ENCODE results near the gene ICAM1. TPM values are rescaled to one million over a fixed set of nuclear protein-coding genes. Genes with fewer than 3 reads are reported as not detected.

ICAM1 gene
- total and polyA plus RNA-seq, 9 donors, result 12.1 to 116 (median 18.7) TPM

GRCh38 chr19:10243606-10244005 lies 27.3 kb upstream of the ICAM1 start:
- DNase-seq, result no peak
- H3K4me1 ChIP-seq (ENCODE audit: insufficient read depth), result no peaks in the 10 kb centered on the region
- WGBS, 3 donors, result 92 to 93% (median 93%) methylated on average over 7 of the region's 7 CpGs
- no peak overlapping the region for H3K4me3 ChIP-seq
- H3K9me3 ChIP-seq, result no peaks in the 10 kb centered on the region
- no peak overlapping the region for H3K27ac ChIP-seq
- intact Hi-C loops (cut with DNase I), result loop anchor here in 2 of 4 donors (10.0 kb wide), 2 partner anchors 129 to 139 kb away; partner anchors contain the start of genes ANGPTL6 (in 1 of the 2), EIF3G (in 1 of the 2), P2RY11 (in 1 of the 2) and PPAN (in 1 of the 2)
- TF ChIP-seq, protein P1, sequence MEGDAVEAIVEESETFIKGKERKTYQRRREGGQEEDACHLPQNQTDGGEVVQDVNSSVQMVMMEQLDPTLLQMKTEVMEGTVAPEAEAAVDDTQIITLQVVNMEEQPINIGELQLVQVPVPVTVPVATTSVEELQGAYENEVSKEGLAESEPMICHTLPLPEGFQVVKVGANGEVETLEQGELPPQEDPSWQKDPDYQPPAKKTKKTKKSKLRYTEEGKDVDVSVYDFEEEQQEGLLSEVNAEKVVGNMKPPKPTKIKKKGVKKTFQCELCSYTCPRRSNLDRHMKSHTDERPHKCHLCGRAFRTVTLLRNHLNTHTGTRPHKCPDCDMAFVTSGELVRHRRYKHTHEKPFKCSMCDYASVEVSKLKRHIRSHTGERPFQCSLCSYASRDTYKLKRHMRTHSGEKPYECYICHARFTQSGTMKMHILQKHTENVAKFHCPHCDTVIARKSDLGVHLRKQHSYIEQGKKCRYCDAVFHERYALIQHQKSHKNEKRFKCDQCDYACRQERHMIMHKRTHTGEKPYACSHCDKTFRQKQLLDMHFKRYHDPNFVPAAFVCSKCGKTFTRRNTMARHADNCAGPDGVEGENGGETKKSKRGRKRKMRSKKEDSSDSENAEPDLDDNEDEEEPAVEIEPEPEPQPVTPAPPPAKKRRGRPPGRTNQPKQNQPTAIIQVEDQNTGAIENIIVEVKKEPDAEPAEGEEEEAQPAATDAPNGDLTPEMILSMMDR (IDR thresholded peaks at IDR 0.05), result no peak
- TF ChIP-seq POLR2A (IDR thresholded peaks at IDR 0.05), result no peak
- TF ChIP-seq EP300 (IDR thresholded peaks at IDR 0.05), result no peak
- no peaks in the 10 kb centered on the region for H3K36me3 ChIP-seq
- no peaks in the 10 kb centered on the region for H3K27me3 ChIP-seq

GRCh38 chr19:10245189-10245939 lies 25.6 kb upstream of the ICAM1 start:
- intact Hi-C loops (cut with DNase I), result loop anchor here in 2 of 4 donors (10.0 kb wide), 2 partner anchors 131 to 141 kb away; partner anchors contain the start of genes ANGPTL6 (in 1 of the 2), EIF3G (in 1 of the 2), P2RY11 (in 1 of the 2) and PPAN (in 1 of the 2)
- Histone ChIP-seq H3K27me3 (no peaks in the 10 kb centered on the region), H3K4me1 (ENCODE audit: insufficient read depth) (no peaks in the 10 kb centered on the region), H3K4me3 (no peak overlapping the region), H3K27ac (no peak overlapping the region), H3K36me3 (no peaks in the 10 kb centered on the region), H3K9me3 (no peaks in the 10 kb centered on the region)
- WGBS, 3 donors, result 62 to 72% (median 68%) methylated on average over 9 of the region's 9 CpGs
- DNase-seq, result no peak
- TF ChIP-seq EP300 (IDR thresholded peaks at IDR 0.05) (no peak), POLR2A (IDR thresholded peaks at IDR 0.05) (no peak)
- TF ChIP-seq, protein P1 (IDR thresholded peaks at IDR 0.05), result no peak

- peaks cover 3% of the 10 kb centered on the region for H3K4me1 ChIP-seq (ENCODE audit: insufficient read depth)
- H3K27me3 ChIP-seq, result no peaks in the 10 kb centered on the region
- no peak overlapping the region for H3K4me3 ChIP-seq
- TF ChIP-seq POLR2A (IDR thresholded peaks at IDR 0.05) (no peak), EP300 (IDR thresholded peaks at IDR 0.05) (no peak)
- TF ChIP-seq, protein P1 (IDR thresholded peaks at IDR 0.05), result no peak
- H3K36me3 ChIP-seq, result no peaks in the 10 kb centered on the region
- no peaks in the 10 kb centered on the region for H3K9me3 ChIP-seq
- 82 to 85% (median 84%) methylated on average over 6 of the region's 6 CpGs for WGBS, 3 donors
- intact Hi-C loops (cut with DNase I), result loop anchor here in 2 of 4 donors (10.0 kb wide), 2 partner anchors 132 to 142 kb away; partner anchors contain the start of genes ANGPTL6 (in 1 of the 2), EIF3G (in 1 of the 2), P2RY11 (in 1 of the 2) and PPAN (in 1 of the 2)
- DNase-seq, result no peak
- H3K27ac ChIP-seq, result no peak overlapping the region
These were observed 24.4 kb upstream of the ICAM1 start for GRCh38 chr19:10246511-10246910.

DNA sequence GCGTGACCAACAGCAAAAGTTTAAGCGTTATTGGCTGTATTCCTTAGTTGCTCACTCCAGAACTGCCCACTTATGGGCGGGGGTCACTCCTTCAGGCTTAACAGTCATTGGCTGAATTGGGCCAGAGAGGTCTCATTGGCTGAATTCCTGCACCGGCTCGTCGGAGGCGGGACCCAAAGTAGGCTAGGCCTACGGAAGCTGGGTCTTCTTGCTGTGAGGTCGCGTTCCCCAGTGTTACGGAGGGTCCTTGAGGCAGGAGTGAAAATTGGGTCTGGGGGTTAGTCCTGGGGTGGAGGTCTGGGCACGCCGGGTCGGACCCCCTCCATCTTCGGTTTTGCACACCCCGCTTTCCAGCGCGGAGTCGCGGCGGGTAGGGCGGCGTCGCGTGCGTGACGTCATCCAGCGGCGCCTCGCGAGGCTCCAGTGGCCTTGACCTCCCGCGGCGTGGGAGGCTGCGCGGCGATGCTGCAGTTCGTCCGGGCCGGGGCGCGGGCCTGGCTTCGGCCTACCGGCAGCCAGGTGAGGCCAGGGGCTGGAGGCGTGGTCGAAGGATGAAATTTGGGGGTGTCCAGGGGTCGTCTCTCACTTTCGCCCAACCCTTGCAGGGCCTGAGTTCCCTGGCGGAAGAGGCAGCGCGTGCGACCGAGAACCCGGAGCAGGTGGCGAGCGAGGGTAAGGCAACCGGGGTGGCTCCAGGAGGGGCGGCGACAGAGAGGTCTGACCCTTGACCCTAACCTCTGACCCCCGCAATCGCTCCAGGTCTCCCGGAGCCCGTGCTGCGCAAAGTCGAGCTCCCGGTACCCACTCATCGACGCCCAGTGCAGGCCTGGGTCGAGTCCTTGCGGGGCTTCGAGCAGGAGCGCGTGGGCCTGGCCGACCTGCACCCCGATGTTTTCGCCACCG lies 18.9 kb upstream of the ICAM1 start, which contains the start of gene MRPL4:
TSS of gene MRPL4 (plus strand) at position 423 of the 903 bp plus-strand sequence. CDS start at position 463, 40 bp downstream.
- intact Hi-C loops (cut with DNase I), result loop anchor here in 3 of 4 donors (10.0 kb wide), 2 partner anchors 57 to 317 kb away; partner anchors contain the start of genes OLFM2 (in 2 of the 3) and DNMT1 (in 1 of the 3)
- no peaks in the 10 kb centered on the region for H3K27me3 ChIP-seq
- 0 to 1% (median 0%) methylated on average over 69 to 77 of the region's 77 CpGs for WGBS, 3 donors

More for the DNA sequence above, 18.9 kb upstream of the ICAM1 start, which contains the start of gene MRPL4:
- TF ChIP-seq, protein P1 (IDR thresholded peaks at IDR 0.05), result peak in 2 of 3 donors; percentile 14 to 54
- TF ChIP-seq EP300 (IDR thresholded peaks at IDR 0.05), result no peak
- peak; percentile 95 to 97 (median 96) for DNase-seq
- Histone ChIP-seq H3K36me3 (no peaks in the 10 kb centered on the region), H3K9me3 (no peaks in the 10 kb centered on the region), H3K27ac (peak within 1 kb of the TSS; percentile 54 to 76), H3K4me3 (peak within 1 kb of the TSS; percentile 72), H3K4me1 (ENCODE audit: insufficient read depth) (peaks cover 6% of the 10 kb centered on the region)

Data from ovary (tissue), 9 donors.